H1 (cell line): Measurements from ENCODE around the gene NAV2. TPM values are rescaled to one million over a fixed set of nuclear protein-coding genes. Genes with fewer than 3 reads are reported as not detected.

Experiments
- ASH2L ChIP-seq: fragments of 200-600, 300-600 bp; sonication (generic); IDR thresholded peaks from one replicate; pipeline ENCODE4 v1.7.1; 2017; ENCODE audit warnings: low read length
- CBX5 ChIP-seq: fragments of 300-800, 300-1000 bp; sonication (generic); IDR thresholded peaks from 2 replicates; pipeline ENCODE4 v1.7.1; 2016; ENCODE audit warnings: antibody characterized with exemption, low read length, low read depth
- CTBP2 ChIP-seq: IDR thresholded peaks from 2 replicates; pipeline ENCODE4 v1.7.0; 2011; ENCODE audit warnings: borderline replicate concordance, mild to moderate bottlenecking, moderate library complexity, mixed read lengths, low read length; ENCODE audit not compliant: insufficient read depth, insufficient read length
- CTCF ChIP-seq, 3 experiments: IDR thresholded peaks; 1 replicate in 2 of 3; 2 replicates in 1 of 3; pipeline versions ENCODE4 v1.5.1 to v1.6.1; 2011; ENCODE audit warnings: low read length in 3 of 3, mild to moderate bottlenecking in 3 of 3, inconsistent platforms in 2 of 3, low read depth in 1 of 3, moderate library complexity in 1 of 3; ENCODE audit not compliant: insufficient read depth in 1 of 3; ENCODE audit errors: control extremely low read depth in 1 of 3
- EGR1 ChIP-seq: IDR thresholded peaks from 2 replicates; pipeline ENCODE4 v1.6.1; 2011; ENCODE audit warnings: low read depth, low read length, borderline replicate concordance
- EZH2 ChIP-seq: fragments of 200-600 bp; sonication (generic); IDR thresholded peaks from 2 replicates; pipeline ENCODE4 v1.7.1; 2012; ENCODE audit warnings: low read depth, mild to moderate bottlenecking, moderate library complexity, low read length, inconsistent platforms; ENCODE audit not compliant: severe bottlenecking
- JUN ChIP-seq: IDR thresholded peaks from 2 replicates; pipeline ENCODE4 v1.6.1; 2011; ENCODE audit warnings: low read depth, mild to moderate bottlenecking, improper control_type of control experiment, low read length
- MAFK ChIP-seq: IDR thresholded peaks from 2 replicates; pipeline ENCODE4 v1.6.1; 2012; ENCODE audit warnings: low read depth, mild to moderate bottlenecking, improper control_type of control experiment, low read length
- NANOG ChIP-seq: IDR thresholded peaks from 2 replicates; pipeline ENCODE4 v1.6.1; 2011; ENCODE audit warnings: low read length, low read depth, mild to moderate bottlenecking, inconsistent platforms; ENCODE audit not compliant: insufficient read depth, poor library complexity, severe bottlenecking
- PHF8 ChIP-seq: fragments of 200-600 bp; sonication (generic); conservative IDR thresholded peaks from 2 replicates; pipeline ENCODE4 v1.7.1; 2012; ENCODE audit warnings: low read depth, mild to moderate bottlenecking, inconsistent platforms, low read length, moderate library complexity
- RFX5 ChIP-seq: IDR thresholded peaks from 2 replicates; pipeline ENCODE4 v1.6.1; 2011; ENCODE audit warnings: low read depth, low read length, improper control_type of control experiment, borderline replicate concordance
- SIN3A ChIP-seq, 2 experiments: IDR thresholded peaks in 1 of 2; conservative IDR thresholded peaks in 1 of 2; 2 replicates each; pipeline ENCODE4 v1.6.1; 2011 to 2012; ENCODE audit warnings: low read length in 2 of 2, improper control_type of control experiment in 1 of 2, low read depth in 1 of 2, mild to moderate bottlenecking in 1 of 2
- SP1 ChIP-seq: IDR thresholded peaks from 2 replicates; pipeline ENCODE4 v1.6.1; 2011; ENCODE audit warnings: low read depth, low read length
- SP2 ChIP-seq: IDR thresholded peaks from 2 replicates; pipeline ENCODE4 v1.6.1; 2012; ENCODE audit warnings: mild to moderate bottlenecking, low read length, inconsistent platforms
- SRF ChIP-seq: IDR thresholded peaks from 2 replicates; pipeline ENCODE4 v1.6.1; 2011; ENCODE audit warnings: mild to moderate bottlenecking, low read depth, low read length, moderate library complexity
- SUZ12 ChIP-seq: fragments of 200-600 bp; sonication (generic); IDR thresholded peaks from 2 replicates; pipeline ENCODE4 v1.6.1; 2012; ENCODE audit warnings: mild to moderate bottlenecking, inconsistent platforms, low read length, moderate library complexity, mixed read lengths
- TAF1 ChIP-seq: IDR thresholded peaks from 2 replicates; pipeline ENCODE4 v1.6.1; 2011; ENCODE audit warnings: mild to moderate bottlenecking, low read depth, low read length
- TCF12 ChIP-seq: IDR thresholded peaks from 2 replicates; pipeline ENCODE4 v1.6.1; 2011; ENCODE audit warnings: low read depth, mild to moderate bottlenecking, low read length
- TEAD4 ChIP-seq: IDR thresholded peaks from 2 replicates; pipeline ENCODE4 v1.6.1; 2012; ENCODE audit warnings: low read depth, low read length, inconsistent platforms, mixed read lengths
- YY1 ChIP-seq: IDR thresholded peaks from 2 replicates; pipeline ENCODE4 v1.6.1; 2011; ENCODE audit warnings: low read depth, mild to moderate bottlenecking, low read length
- polyA plus RNA-seq, 7 experiments: library from polyadenylated mRNA; depleted of rRNA in 3 of 7; stranded (reverse) in 5 of 7; unstranded in 2 of 7; fragments of >200 nt in 5 of 7; fragments of 200-250 nt in 2 of 7; gene quantifications; 1 replicate in 5 of 7; 2 replicates in 1 of 7; 4 replicates in 1 of 7; pipeline versions ENCODE4 v1.2.1 to v1.2.3, GENCODE V29; 2011 to 2013; ENCODE audit warnings: missing spikeins in 2 of 7, mixed read lengths in 2 of 7
- total RNA-seq: library from RNA; stranded (reverse); fragmentation: NEBNext Ultra II Directional; extraction: Animal tissue kit (Norgen Biotek cat#: 25700); gene quantifications from 2 replicates; pipeline ENCODE4 v1.2.1, GENCODE V29; 2021

NAV2 gene
- total and polyA plus RNA-seq, 2 of the 8 experiments (the other 6 are each of a cell fraction or from before 2014, with no cell fraction given), result 35.6 to 73.6 TPM

- TF ChIP-seq NANOG (peak; percentile 19), MAFK (no peak), TEAD4 (no peak), CTBP2 (peak; percentile 76), YY1 (no peak; the same call in 1 of the 2 replicates), EGR1 (peak; percentile 44; the same call in 1 of the 2 replicates), SUZ12 (peak; percentile 95), ASH2L (peak; percentile 61), EZH2 (peak; percentile 93), PHF8 (no peak), CBX5 (no peak), JUN (no peak), TAF1 (no peak), SIN3A (conservative IDR thresholded peaks at IDR 0.05 in 1 of 2, IDR thresholded peaks at IDR 0.05 in 1 of 2; ENCODE audit: low read depth in 1 of 2, low read length in 2 of 2) (no peak), RFX5 (no peak), SP1 (no peak), CTCF (IDR thresholded peaks at IDR 0.05; ENCODE audit: control extremely low read depth in 1 of 3, insufficient read depth in 1 of 3, low read depth in 1 of 3, low read length in 3 of 3) (no peak), SRF (no peak), TCF12 (0 out of 2 replicates have a peak, but pooled peaks have one; percentile 10), SP2 (no peak)
- TF ChIP-seq, all 59 proteins: peak for 9
Measured at GRCh38 chr11:20161230-20161918, 448.7 kb downstream of the NAV2 start (continued).
